ENCODE data around the gene LMAN1L.
A peak's percentile ranks its signal among the peaks of the same experiment; 100 is the strongest.

The LMAN1L gene

GRCh38 chr15:74854453-74855022 lies 41.9 kb downstream of the LMAN1L start:
- H3K4me3 ChIP-seq (ENCODE audit: low read depth, low read length): no peak overlapping the region

GRCh38 chr15:74855857-74856256 lies 43.2 kb downstream of the LMAN1L start:
- H3K4me3 ChIP-seq (ENCODE audit: low read depth, low read length): no peak overlapping the region

- no peak overlapping the region for H3K4me3 ChIP-seq (ENCODE audit: low read depth, low read length)
Measured at GRCh38 chr15:74856537-74856936, 43.9 kb downstream of the LMAN1L start.

- no peak overlapping the region for H3K4me3 ChIP-seq (ENCODE audit: low read depth, low read length)
Measured at GRCh38 chr15:74857082-74857655, 44.5 kb downstream of the LMAN1L start.

- no peak overlapping the region for H3K4me3 ChIP-seq (ENCODE audit: low read depth, low read length)
Measured at GRCh38 chr15:74857671-74858368, 45.2 kb downstream of the LMAN1L start.

- H3K4me3 ChIP-seq (ENCODE audit: low read depth, low read length): no peak overlapping the region
Measured at GRCh38 chr15:74858369-74858740, 45.7 kb downstream of the LMAN1L start.

- H3K4me3 ChIP-seq (ENCODE audit: low read depth, low read length): no peak overlapping the region
Measured at GRCh38 chr15:74863239-74864056, 50.8 kb downstream of the LMAN1L start.

- H3K4me3 ChIP-seq (ENCODE audit: low read depth, low read length): no peak overlapping the region
Measured at GRCh38 chr15:74864296-74864695, 51.7 kb downstream of the LMAN1L start.

- no peak overlapping the region for H3K4me3 ChIP-seq (ENCODE audit: low read depth, low read length)
Measured at GRCh38 chr15:74865316-74865715, 52.7 kb downstream of the LMAN1L start.

GRCh38 chr15:74866090-74866489 lies 53.5 kb downstream of the LMAN1L start:
- no peak overlapping the region for H3K4me3 ChIP-seq (ENCODE audit: low read depth, low read length)

GRCh38 chr15:74867466-74868038 lies 54.9 kb downstream of the LMAN1L start:
- no peak overlapping the region for H3K4me3 ChIP-seq (ENCODE audit: low read depth, low read length)

- no peak overlapping the region for H3K4me3 ChIP-seq (ENCODE audit: low read depth, low read length)
Measured at GRCh38 chr15:74868059-74868458, 55.4 kb downstream of the LMAN1L start.

- H3K4me3 ChIP-seq (ENCODE audit: low read depth, low read length): no peak overlapping the region
Measured at GRCh38 chr15:74869372-74869725, 56.7 kb downstream of the LMAN1L start.

GRCh38 chr15:74869726-74870407 lies 57.2 kb downstream of the LMAN1L start:
- H3K4me3 ChIP-seq (ENCODE audit: low read depth, low read length): no peak overlapping the region

GRCh38 chr15:74870436-74871215 lies 58.0 kb downstream of the LMAN1L start:
- no peak overlapping the region for H3K4me3 ChIP-seq (ENCODE audit: low read depth, low read length)

GRCh38 chr15:74872702-74873035 lies 60.0 kb downstream of the LMAN1L start:
- peak overlapping the region; percentile 69 for H3K4me3 ChIP-seq (ENCODE audit: low read depth, low read length)

- peak within 1 kb of the TSS; percentile 69 for H3K4me3 ChIP-seq (ENCODE audit: low read depth, low read length)
Measured at GRCh38 chr15:74873036-74873755, 60.6 kb downstream of the LMAN1L start, which contains the start of gene SCAMP2. SCAMP2 (minus strand) TSS chr15:74873365; CDS start chr15:74873255, 110 bp downstream.

GRCh38 chr15:74873756-74874424 lies 61.3 kb downstream of the LMAN1L start:
- peak overlapping the region; percentile 30 for H3K4me3 ChIP-seq (ENCODE audit: low read depth, low read length)
